HEK293 (cell line): ENCODE data around the gene AIFM1.

Experiments
- HOXC10 ChIP-seq: sonication (generic); formaldehyde crosslinking; IDR thresholded peaks from 2 replicates; pipeline ENCODE4 v1.8.1; 2023; ENCODE audit warnings: mild to moderate bottlenecking, missing genetic modification reagents
- KLF8 ChIP-seq: fragments of 450-650 bp; formaldehyde crosslinking; IDR thresholded peaks from 2 replicates; pipeline ENCODE4 v1.5.1; 2016; ENCODE audit warnings: missing biosample characterization, missing genetic modification characterization
- MYNN ChIP-seq: fragments of 450-650 bp; formaldehyde crosslinking; IDR thresholded peaks from 2 replicates; pipeline ENCODE4 v1.5.1; 2016; ENCODE audit warnings: missing biosample characterization, missing genetic modification characterization, borderline replicate concordance
- OVOL3 ChIP-seq: fragments of 450-650 bp; formaldehyde crosslinking; IDR thresholded peaks from 2 replicates; pipeline ENCODE4 v1.5.1; 2016; ENCODE audit warnings: missing biosample characterization, missing genetic modification characterization
- SETDB1 ChIP-seq: IDR thresholded peaks from one replicate; pipeline ENCODE4 v1.6.1; 2017; ENCODE audit warnings: mild to moderate bottlenecking, low read length, moderate library complexity, mixed read lengths; ENCODE audit not compliant: insufficient read length
- WT1 ChIP-seq: fragments of 450-650 bp; formaldehyde crosslinking; IDR thresholded peaks from 2 replicates; pipeline ENCODE4 v1.5.1; 2016; ENCODE audit warnings: missing biosample characterization, missing genetic modification characterization
- YY1 ChIP-seq: fragments of 450-650 bp; formaldehyde crosslinking; IDR thresholded peaks from 2 replicates; pipeline ENCODE4 v1.5.1; 2018; ENCODE audit warnings: missing biosample characterization, missing genetic modification characterization
- YY2 ChIP-seq: fragments of 450-650 bp; formaldehyde crosslinking; IDR thresholded peaks from 2 replicates; pipeline ENCODE4 v1.5.1; 2016; ENCODE audit warnings: missing biosample characterization, missing genetic modification characterization
- ZBTB48 ChIP-seq: fragments of 450-650 bp; formaldehyde crosslinking; IDR thresholded peaks from 2 replicates; pipeline ENCODE4 v1.5.1; 2016; ENCODE audit warnings: missing biosample characterization, missing genetic modification characterization
- ZNF121 ChIP-seq: fragments of 450-650 bp; formaldehyde crosslinking; IDR thresholded peaks from 2 replicates; pipeline ENCODE4 v1.5.1; 2016; ENCODE audit warnings: missing biosample characterization, missing genetic modification characterization
- ZNF140 ChIP-seq: fragments of 450-650 bp; formaldehyde crosslinking; IDR thresholded peaks from 2 replicates; pipeline ENCODE4 v1.5.1; 2016; ENCODE audit warnings: missing biosample characterization, missing genetic modification characterization
- ZNF157 ChIP-seq: fragments of 450-650 bp; formaldehyde crosslinking; IDR thresholded peaks from 2 replicates; pipeline ENCODE4 v1.5.1; 2016; ENCODE audit warnings: missing biosample characterization, missing genetic modification characterization
- ZNF16 ChIP-seq: fragments of 450-650 bp; formaldehyde crosslinking; IDR thresholded peaks from 2 replicates; pipeline ENCODE4 v1.5.1; 2016; ENCODE audit warnings: low read depth, missing biosample characterization, missing genetic modification characterization
- ZNF202 ChIP-seq: fragments of 450-650 bp; formaldehyde crosslinking; IDR thresholded peaks from 2 replicates; pipeline ENCODE4 v1.5.1; 2016; ENCODE audit warnings: missing biosample characterization, missing genetic modification characterization, borderline replicate concordance
- ZNF221 ChIP-seq: fragments of 450-650 bp; formaldehyde crosslinking; IDR thresholded peaks from 2 replicates; pipeline ENCODE4 v1.5.1; 2017; ENCODE audit warnings: missing biosample characterization, missing genetic modification characterization, borderline replicate concordance
- ZNF354C ChIP-seq: fragments of 450-650 bp; formaldehyde crosslinking; IDR thresholded peaks from 2 replicates; pipeline ENCODE4 v1.5.1; 2016; ENCODE audit warnings: missing biosample characterization, missing genetic modification characterization, low read depth, borderline replicate concordance
- ZNF391 ChIP-seq: fragments of 450-650 bp; formaldehyde crosslinking; IDR thresholded peaks from 2 replicates; pipeline ENCODE4 v1.5.1; 2016; ENCODE audit warnings: low read depth, missing biosample characterization, missing genetic modification characterization, borderline replicate concordance
- ZNF416 ChIP-seq: fragments of 450-650 bp; formaldehyde crosslinking; IDR thresholded peaks from 2 replicates; pipeline ENCODE4 v1.5.1; 2016; ENCODE audit warnings: missing biosample characterization, missing genetic modification characterization
- ZNF501 ChIP-seq: fragments of 450-650 bp; formaldehyde crosslinking; IDR thresholded peaks from 2 replicates; pipeline ENCODE4 v1.5.1; 2016; ENCODE audit warnings: missing biosample characterization, missing genetic modification characterization
- ZNF514 ChIP-seq: fragments of 450-650 bp; formaldehyde crosslinking; IDR thresholded peaks from 2 replicates; pipeline ENCODE4 v1.5.1; 2016; ENCODE audit warnings: missing biosample characterization, missing genetic modification characterization
- ZNF558 ChIP-seq: fragments of 450-650 bp; formaldehyde crosslinking; IDR thresholded peaks from 2 replicates; pipeline ENCODE4 v1.5.1; 2016; ENCODE audit warnings: missing biosample characterization, missing genetic modification characterization
- ZNF629 ChIP-seq: fragments of 450-650 bp; formaldehyde crosslinking; IDR thresholded peaks from 2 replicates; pipeline ENCODE4 v1.5.1; 2017; ENCODE audit warnings: missing biosample characterization, missing genetic modification characterization
- ZNF658 ChIP-seq: fragments of 450-650 bp; formaldehyde crosslinking; IDR thresholded peaks from 2 replicates; pipeline ENCODE4; 2016; ENCODE audit warnings: missing biosample characterization, missing genetic modification characterization
- ZNF768 ChIP-seq: fragments of 450-650 bp; formaldehyde crosslinking; IDR thresholded peaks from 2 replicates; pipeline ENCODE4 v1.5.1; 2018; ENCODE audit warnings: missing biosample characterization, mild to moderate bottlenecking, missing genetic modification characterization
- ZNF785 ChIP-seq: fragments of 450-650 bp; formaldehyde crosslinking; IDR thresholded peaks from 2 replicates; pipeline ENCODE4 v1.5.1; 2016; ENCODE audit warnings: missing biosample characterization, missing genetic modification characterization
- TF ChIP-seq, protein P1 (sequence below): fragments of 450-650 bp; formaldehyde crosslinking; IDR thresholded peaks from 2 replicates; pipeline ENCODE4 v1.5.1; 2016; ENCODE audit warnings: missing biosample characterization, missing genetic modification characterization
- TF ChIP-seq, protein P2 (sequence below): fragments of 450-650 bp; formaldehyde crosslinking; IDR thresholded peaks from 2 replicates; pipeline ENCODE4 v1.5.0; 2017; ENCODE audit warnings: missing biosample characterization, missing genetic modification characterization, borderline replicate concordance
- TF ChIP-seq, protein P3 (sequence below): fragments of 450-650 bp; formaldehyde crosslinking; IDR thresholded peaks from 2 replicates; pipeline ENCODE4 v1.5.1; 2017; ENCODE audit warnings: missing biosample characterization, missing genetic modification characterization
- TF ChIP-seq, protein P4 (sequence below): fragments of 450-650 bp; formaldehyde crosslinking; IDR thresholded peaks from 2 replicates; pipeline ENCODE4 v1.5.1; 2016; ENCODE audit warnings: missing biosample characterization, missing genetic modification characterization, borderline replicate concordance
- TF ChIP-seq, protein P5 (sequence below): fragments of 450-650 bp; formaldehyde crosslinking; IDR thresholded peaks from 2 replicates; pipeline ENCODE4 v1.5.1; 2016; ENCODE audit warnings: missing biosample characterization, missing genetic modification characterization

AIFM1 gene

DNA sequence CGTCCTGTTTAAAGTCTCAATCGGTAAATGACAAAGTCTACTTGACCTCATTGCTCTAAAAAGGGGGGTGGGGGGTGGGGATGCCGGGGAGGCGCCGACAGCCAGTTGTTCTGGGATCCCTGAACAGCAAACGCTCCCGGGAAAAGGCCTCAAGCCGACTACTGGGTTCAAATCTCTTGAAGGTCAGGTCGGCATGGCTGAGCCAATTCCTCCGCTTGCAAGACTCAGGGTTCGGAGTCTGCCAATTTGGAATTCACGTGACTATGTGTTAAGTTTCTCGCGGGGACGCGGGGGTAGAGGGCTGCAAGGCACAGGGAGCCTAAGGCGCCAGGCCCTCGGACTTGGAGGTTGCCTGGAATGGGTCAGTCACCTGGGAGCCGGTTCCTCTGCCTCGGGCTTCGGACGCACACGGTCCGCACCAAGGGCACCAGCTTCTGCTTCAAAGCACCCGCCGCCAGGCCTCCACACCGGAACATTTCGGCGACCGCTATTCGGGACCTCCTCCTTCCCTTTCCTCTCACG, 399 bp downstream of the AIFM1 start (continued):
- TF ChIP-seq ZNF354C (no peak), YY1 (tag by site-specific recombination) (no peak), ZNF558 (tag by site-specific recombination) (no peak), ZNF121 (tag by site-specific recombination) (no peak), YY2 (tag by site-specific recombination) (no peak), ZNF416 (tag by site-specific recombination) (no peak), KLF8 (0 out of 2 replicates have a peak, but pooled peaks have one; percentile 10), ZNF140 (tag by site-specific recombination) (no peak), MYNN (tag by site-specific recombination) (no peak), ZNF157 (tag by site-specific recombination) (no peak), HOXC10 (CRISPR knock-in tag) (no peak), ZNF658 (tag by site-specific recombination) (no peak), ZNF514 (tag by site-specific recombination) (no peak), ZNF785 (tag by site-specific recombination) (no peak), ZBTB48 (tag by site-specific recombination) (peak; percentile 73; the same call in 1 of the 2 replicates), ZNF391 (tag by site-specific recombination) (no peak), ZNF16 (no peak), ZNF221 (tag by site-specific recombination) (no peak), WT1 (no peak), ZNF501 (tag by site-specific recombination) (no peak; the same call in 1 of the 2 replicates), ZNF202 (no peak), ZNF768 (tag by site-specific recombination) (no peak), OVOL3 (tag by site-specific recombination) (no peak), ZNF629 (tag by site-specific recombination) (no peak), SETDB1 (no peak)
- TF ChIP-seq, protein P1, sequence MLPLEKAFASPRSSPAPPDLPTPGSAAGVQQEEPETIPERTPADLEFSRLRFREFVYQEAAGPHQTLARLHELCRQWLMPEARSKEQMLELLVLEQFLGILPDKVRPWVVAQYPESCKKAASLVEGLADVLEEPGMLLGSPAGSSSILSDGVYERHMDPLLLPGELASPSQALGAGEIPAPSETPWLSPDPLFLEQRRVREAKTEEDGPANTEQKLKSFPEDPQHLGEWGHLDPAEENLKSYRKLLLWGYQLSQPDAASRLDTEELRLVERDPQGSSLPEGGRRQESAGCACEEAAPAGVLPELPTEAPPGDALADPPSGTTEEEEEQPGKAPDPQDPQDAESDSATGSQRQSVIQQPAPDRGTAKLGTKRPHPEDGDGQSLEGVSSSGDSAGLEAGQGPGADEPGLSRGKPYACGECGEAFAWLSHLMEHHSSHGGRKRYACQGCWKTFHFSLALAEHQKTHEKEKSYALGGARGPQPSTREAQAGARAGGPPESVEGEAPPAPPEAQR (tag by site-specific recombination): no peak
- TF ChIP-seq, protein P2, sequence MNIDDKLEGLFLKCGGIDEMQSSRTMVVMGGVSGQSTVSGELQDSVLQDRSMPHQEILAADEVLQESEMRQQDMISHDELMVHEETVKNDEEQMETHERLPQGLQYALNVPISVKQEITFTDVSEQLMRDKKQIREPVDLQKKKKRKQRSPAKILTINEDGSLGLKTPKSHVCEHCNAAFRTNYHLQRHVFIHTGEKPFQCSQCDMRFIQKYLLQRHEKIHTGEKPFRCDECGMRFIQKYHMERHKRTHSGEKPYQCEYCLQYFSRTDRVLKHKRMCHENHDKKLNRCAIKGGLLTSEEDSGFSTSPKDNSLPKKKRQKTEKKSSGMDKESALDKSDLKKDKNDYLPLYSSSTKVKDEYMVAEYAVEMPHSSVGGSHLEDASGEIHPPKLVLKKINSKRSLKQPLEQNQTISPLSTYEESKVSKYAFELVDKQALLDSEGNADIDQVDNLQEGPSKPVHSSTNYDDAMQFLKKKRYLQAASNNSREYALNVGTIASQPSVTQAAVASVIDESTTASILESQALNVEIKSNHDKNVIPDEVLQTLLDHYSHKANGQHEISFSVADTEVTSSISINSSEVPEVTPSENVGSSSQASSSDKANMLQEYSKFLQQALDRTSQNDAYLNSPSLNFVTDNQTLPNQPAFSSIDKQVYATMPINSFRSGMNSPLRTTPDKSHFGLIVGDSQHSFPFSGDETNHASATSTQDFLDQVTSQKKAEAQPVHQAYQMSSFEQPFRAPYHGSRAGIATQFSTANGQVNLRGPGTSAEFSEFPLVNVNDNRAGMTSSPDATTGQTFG (tag by site-specific recombination): no peak
- TF ChIP-seq, protein P3, sequence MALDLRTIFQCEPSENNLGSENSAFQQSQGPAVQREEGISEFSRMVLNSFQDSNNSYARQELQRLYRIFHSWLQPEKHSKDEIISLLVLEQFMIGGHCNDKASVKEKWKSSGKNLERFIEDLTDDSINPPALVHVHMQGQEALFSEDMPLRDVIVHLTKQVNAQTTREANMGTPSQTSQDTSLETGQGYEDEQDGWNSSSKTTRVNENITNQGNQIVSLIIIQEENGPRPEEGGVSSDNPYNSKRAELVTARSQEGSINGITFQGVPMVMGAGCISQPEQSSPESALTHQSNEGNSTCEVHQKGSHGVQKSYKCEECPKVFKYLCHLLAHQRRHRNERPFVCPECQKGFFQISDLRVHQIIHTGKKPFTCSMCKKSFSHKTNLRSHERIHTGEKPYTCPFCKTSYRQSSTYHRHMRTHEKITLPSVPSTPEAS (tag by site-specific recombination): no peak
- TF ChIP-seq, protein P4, sequence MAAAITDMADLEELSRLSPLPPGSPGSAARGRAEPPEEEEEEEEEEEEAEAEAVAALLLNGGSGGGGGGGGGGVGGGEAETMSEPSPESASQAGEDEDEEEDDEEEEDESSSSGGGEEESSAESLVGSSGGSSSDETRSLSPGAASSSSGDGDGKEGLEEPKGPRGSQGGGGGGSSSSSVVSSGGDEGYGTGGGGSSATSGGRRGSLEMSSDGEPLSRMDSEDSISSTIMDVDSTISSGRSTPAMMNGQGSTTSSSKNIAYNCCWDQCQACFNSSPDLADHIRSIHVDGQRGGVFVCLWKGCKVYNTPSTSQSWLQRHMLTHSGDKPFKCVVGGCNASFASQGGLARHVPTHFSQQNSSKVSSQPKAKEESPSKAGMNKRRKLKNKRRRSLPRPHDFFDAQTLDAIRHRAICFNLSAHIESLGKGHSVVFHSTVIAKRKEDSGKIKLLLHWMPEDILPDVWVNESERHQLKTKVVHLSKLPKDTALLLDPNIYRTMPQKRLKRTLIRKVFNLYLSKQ: no peak
- TF ChIP-seq, protein P5, sequence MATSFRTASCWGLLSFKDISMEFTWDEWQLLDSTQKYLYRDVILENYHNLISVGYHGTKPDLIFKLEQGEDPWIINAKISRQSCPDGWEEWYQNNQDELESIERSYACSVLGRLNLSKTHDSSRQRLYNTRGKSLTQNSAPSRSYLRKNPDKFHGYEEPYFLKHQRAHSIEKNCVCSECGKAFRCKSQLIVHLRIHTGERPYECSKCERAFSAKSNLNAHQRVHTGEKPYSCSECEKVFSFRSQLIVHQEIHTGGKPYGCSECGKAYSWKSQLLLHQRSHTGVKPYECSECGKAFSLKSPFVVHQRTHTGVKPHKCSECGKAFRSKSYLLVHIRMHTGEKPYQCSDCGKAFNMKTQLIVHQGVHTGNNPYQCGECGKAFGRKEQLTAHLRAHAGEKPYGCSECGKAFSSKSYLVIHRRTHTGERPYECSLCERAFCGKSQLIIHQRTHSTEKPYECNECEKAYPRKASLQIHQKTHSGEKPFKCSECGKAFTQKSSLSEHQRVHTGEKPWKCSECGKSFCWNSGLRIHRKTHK (tag by site-specific recombination): no peak
